B cell (primary cell): Measurements from ENCODE around the gene CPPED1. TPM values are rescaled to one million over a fixed set of nuclear protein-coding genes. Genes with fewer than 3 reads are reported as not detected.

Experiments
- ATAC-seq: fragments of 200-7000 bp; cut with Tn5 transposase; one replicate; pipeline ENCODE4 v1.10.0; 2021; ENCODE audit warnings: low read depth, mild to moderate bottlenecking, moderate number of reproducible peaks, moderate library complexity
- CTCF ChIA-PET: fragments of 350-600 bp; sonication (Branson Sonifier 250); formaldehyde crosslinking; loops from one replicate; lab custom pipeline; 2021; ENCODE audit warnings: antibody characterized with exemption, inconsistent platforms; lab: Charles Lee
- POLR2A ChIA-PET: fragments of 350-600 bp; sonication (Branson Sonifier 250); formaldehyde crosslinking; loops from one replicate; lab custom pipeline; 2021; ENCODE audit warnings: antibody characterized with exemption; lab: Charles Lee
- DNase-seq: peaks from one replicate; pipeline ENCODE4 v3.0.0; 2013
- H2AFZ ChIP-seq: 2 replicates; pipeline ENCODE4 v1.6.1; 2012; ENCODE audit warnings: mild to moderate bottlenecking, low read depth, low read length; ENCODE audit not compliant: insufficient read depth, poor library complexity, severe bottlenecking
- H3K27ac ChIP-seq, 2 donors: 1 replicate in 1 of 2; 2 replicates in 1 of 2; pipeline ENCODE4 v1.5.1; 2012 to 2013; ENCODE audit warnings: low read length in 2 of 2, mild to moderate bottlenecking in 2 of 2, moderate library complexity in 1 of 2
- H3K27me3 ChIP-seq, 4 experiments: fragments of 200-600 bp in 1 of 4; sonication (generic) in 1 of 4; replicated peaks in 1 of 4; 1 replicate in 2 of 4; 2 replicates in 2 of 4; pipeline versions ENCODE4 v1.6.1 to v1.7.0; 2013 to 2016; ENCODE audit warnings: low read length in 3 of 4, mild to moderate bottlenecking in 2 of 4, mixed read lengths in 1 of 4, moderate library complexity in 1 of 4; ENCODE audit not compliant: insufficient read depth in 4 of 4, control insufficient read depth in 3 of 4; ENCODE audit errors: control extremely low read depth in 1 of 4
- H3K36me3 ChIP-seq, 2 experiments: replicated peaks in 1 of 2; 1 replicate in 1 of 2; 2 replicates in 1 of 2; pipeline versions ENCODE4 v1.6.1 to v1.7.1; 2013; ENCODE audit warnings: low read length in 1 of 2; ENCODE audit not compliant: insufficient read depth in 2 of 2, control insufficient read depth in 1 of 2; ENCODE audit errors: control extremely low read depth in 1 of 2, extremely low read depth in 1 of 2
- H3K4me1 ChIP-seq, 2 donors: fragments of 200-600 bp in 1 of 2; sonication (generic) in 1 of 2; 1 replicate in 1 of 2; 2 replicates in 1 of 2; pipeline versions ENCODE4 v1.5.1 to v1.6.1; 2013 to 2017; ENCODE audit warnings: low read length in 2 of 2; ENCODE audit not compliant: control insufficient read depth in 2 of 2, insufficient read depth in 2 of 2
- H3K4me2 ChIP-seq: replicated peaks from 2 replicates; pipeline ENCODE3; 2012; ENCODE audit warnings: mild to moderate bottlenecking, low read depth, low read length; ENCODE audit not compliant: poor library complexity, severe bottlenecking
- H3K4me3 ChIP-seq, 5 experiments: fragments of 200-600 bp in 1 of 5; sonication (generic) in 1 of 5; 1 replicate in 3 of 5; 2 replicates in 2 of 5; pipeline versions ENCODE4 v1.5.1 to v1.7.0; 2011 to 2016; ENCODE audit warnings: low read length in 4 of 5, mild to moderate bottlenecking in 4 of 5, low read depth in 2 of 5, control low read depth in 1 of 5, moderate library complexity in 1 of 5; ENCODE audit not compliant: insufficient read depth in 1 of 5; ENCODE audit errors: control extremely low read depth in 1 of 5, extremely low read depth in 1 of 5
- H3K79me2 ChIP-seq: fragments of 200-600 bp; sonication (generic); one replicate; pipeline ENCODE4 v1.6.0; 2016; ENCODE audit warnings: low read length; ENCODE audit not compliant: control insufficient read depth, insufficient read depth
- H3K9ac ChIP-seq: fragments of 200-600 bp; sonication (generic); 2 replicates; pipeline ENCODE4 v1.6.1; 2017; ENCODE audit warnings: mild to moderate bottlenecking, low read length, moderate library complexity
- H3K9me3 ChIP-seq, 3 donors: one replicate each; pipeline versions ENCODE4 v1.6.1 to v1.7.1; 2013; ENCODE audit warnings: low read length in 2 of 3; ENCODE audit not compliant: control insufficient read depth in 2 of 3, insufficient read depth in 1 of 3; ENCODE audit errors: control extremely low read depth in 1 of 3
- H4K20me1 ChIP-seq: 2 replicates; pipeline ENCODE4 v1.6.0; 2012; ENCODE audit warnings: mild to moderate bottlenecking, low read length; ENCODE audit not compliant: insufficient read depth, control insufficient read depth, poor library complexity, severe bottlenecking
- H3K27ac Mint-ChIP-seq: one replicate; pipeline ENCODE4 v1.8.0; 2021; ENCODE audit warnings: mixed read lengths
- H3K27me3 Mint-ChIP-seq: one replicate; pipeline ENCODE4 v1.8.0; 2021; ENCODE audit warnings: mixed read lengths
- H3K4me1 Mint-ChIP-seq: one replicate; pipeline ENCODE4 v1.8.0; 2021; ENCODE audit warnings: mixed read lengths
- H3K4me3 Mint-ChIP-seq: one replicate; pipeline ENCODE4 v1.8.0; 2021; ENCODE audit warnings: mixed read lengths
- H3K9me3 Mint-ChIP-seq: one replicate; pipeline ENCODE4 v1.8.0; 2022; ENCODE audit warnings: mixed read lengths; ENCODE audit not compliant: insufficient read depth
- EZH2 ChIP-seq: IDR thresholded peaks from 2 replicates; pipeline ENCODE4 v1.6.1; 2012; ENCODE audit warnings: borderline replicate concordance, low read depth, mild to moderate bottlenecking, moderate library complexity, low read length; ENCODE audit not compliant: insufficient read depth, poor library complexity, severe bottlenecking
- WGBS: methylation state at CpG from one replicate; pipeline ENCODE4 v1.1.5; 2013; ENCODE audit warnings: missing lambda C conversion rate; ENCODE audit not compliant: insufficient coverage; 5-methylcytosine and 5-hydroxymethylcytosine counted together
- intact Hi-C: fragments of 100-400 bp; cut with micrococcal nuclease; formaldehyde crosslinking; loops from one replicate; pipeline ENCODE4 v1.10.0; 2022
- polyA plus RNA-seq: library from polyadenylated mRNA; depleted of rRNA; stranded (reverse); fragments of >200 nt; gene quantifications from 2 replicates; pipeline ENCODE4 v1.2.3, GENCODE V29; 2012
- total RNA-seq, 2 donors: library from RNA; stranded (reverse); fragments of 120-200 nt in 1 of 2; gene quantifications; 1 replicate in 1 of 2; 2 replicates in 1 of 2; pipeline versions ENCODE4 v1.2.3 to v1.2.4, GENCODE V29; 2013 to 2022
- TF ChIP-seq, protein P1 (sequence below): fragments of 200-600 bp; IDR thresholded peaks from one replicate; pipeline ENCODE4 v1.8.0; 2022; ENCODE audit warnings: antibody characterized with exemption, mild to moderate bottlenecking

The CPPED1 gene
- total and polyA plus RNA-seq, 2 donors (not counting 1 experiment from before 2014, with no cell fraction given), result 5.9 to 11.3 TPM

DNA sequence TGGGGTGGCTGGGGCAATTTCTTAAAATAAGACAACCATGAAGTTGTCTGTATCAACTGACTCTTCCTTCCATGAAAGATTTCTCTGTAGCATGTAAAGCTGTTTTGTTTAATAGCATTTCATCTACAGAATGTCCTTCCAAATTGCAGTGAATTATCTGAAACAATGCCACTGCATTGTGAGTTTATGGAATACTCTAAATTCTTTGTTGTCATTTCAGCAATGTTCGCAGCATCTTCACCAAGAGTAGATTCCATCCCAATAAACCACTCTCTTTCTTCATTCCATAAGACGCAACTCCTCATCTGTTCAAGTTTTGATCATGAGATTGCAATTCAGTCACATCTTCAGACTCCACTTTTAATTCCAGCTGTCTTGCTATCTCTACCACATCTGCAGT lies 54.6 kb downstream of the CPPED1 start:
- Histone ChIP-seq H3K36me3 (no peaks in the 10 kb centered on the region), H3K79me2 (no peaks in the 10 kb centered on the region), H3K27ac (no peak overlapping the region), H3K27me3 (no peaks in the 10 kb centered on the region), H3K4me3 (no peak overlapping the region), H3K4me2 (no peak overlapping the region), H2AFZ (no peak overlapping the region), H3K9ac (no peak overlapping the region), H3K4me1 (no peaks in the 10 kb centered on the region), H3K9me3 (peaks cover 3 to 8% (median 6%) of the 10 kb centered on the region in 3 donors), H4K20me1 (no peaks in the 10 kb centered on the region)
- Mint-ChIP-seq H3K27ac (no peak overlapping the region), H3K27me3 (no peaks in the 10 kb centered on the region), H3K4me1 (peaks cover 3% of the 10 kb centered on the region), H3K9me3 (peaks cover 11% of the 10 kb centered on the region), H3K4me3 (no peak overlapping the region)
- intact Hi-C loops, result no loop called here
- ATAC-seq, result no peak
- TF ChIP-seq EZH2, result no peak
- TF ChIP-seq, protein P1, sequence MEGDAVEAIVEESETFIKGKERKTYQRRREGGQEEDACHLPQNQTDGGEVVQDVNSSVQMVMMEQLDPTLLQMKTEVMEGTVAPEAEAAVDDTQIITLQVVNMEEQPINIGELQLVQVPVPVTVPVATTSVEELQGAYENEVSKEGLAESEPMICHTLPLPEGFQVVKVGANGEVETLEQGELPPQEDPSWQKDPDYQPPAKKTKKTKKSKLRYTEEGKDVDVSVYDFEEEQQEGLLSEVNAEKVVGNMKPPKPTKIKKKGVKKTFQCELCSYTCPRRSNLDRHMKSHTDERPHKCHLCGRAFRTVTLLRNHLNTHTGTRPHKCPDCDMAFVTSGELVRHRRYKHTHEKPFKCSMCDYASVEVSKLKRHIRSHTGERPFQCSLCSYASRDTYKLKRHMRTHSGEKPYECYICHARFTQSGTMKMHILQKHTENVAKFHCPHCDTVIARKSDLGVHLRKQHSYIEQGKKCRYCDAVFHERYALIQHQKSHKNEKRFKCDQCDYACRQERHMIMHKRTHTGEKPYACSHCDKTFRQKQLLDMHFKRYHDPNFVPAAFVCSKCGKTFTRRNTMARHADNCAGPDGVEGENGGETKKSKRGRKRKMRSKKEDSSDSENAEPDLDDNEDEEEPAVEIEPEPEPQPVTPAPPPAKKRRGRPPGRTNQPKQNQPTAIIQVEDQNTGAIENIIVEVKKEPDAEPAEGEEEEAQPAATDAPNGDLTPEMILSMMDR, result no peak
- ChIA-PET CTCF (no interaction called here), POLR2A (no interaction called here)
- no peak for DNase-seq
- 100% methylated on average over 1 of the region's 2 CpGs for WGBS

DNA sequence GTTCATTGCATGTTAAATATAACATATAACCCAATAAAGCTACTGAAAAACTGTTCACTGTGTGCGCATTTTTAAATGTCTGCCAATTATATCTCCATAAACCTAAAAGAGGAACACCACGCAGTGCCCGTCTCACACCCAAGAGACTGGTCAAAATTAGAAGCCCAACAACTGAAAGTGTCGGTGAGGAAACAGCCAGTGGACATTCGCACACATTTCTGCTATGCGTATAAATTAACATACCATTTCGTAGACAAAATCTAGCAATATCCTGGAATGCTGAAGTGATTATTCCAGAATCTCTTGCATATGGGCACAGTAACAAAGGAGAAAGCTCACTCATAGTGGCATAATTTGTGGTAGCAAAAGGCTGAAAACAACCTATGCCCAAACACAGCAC lies 55.9 kb downstream of the CPPED1 start:
- Histone ChIP-seq H3K4me1 (no peaks in the 10 kb centered on the region), H3K4me3 (no peak overlapping the region), H3K27ac (no peak overlapping the region), H3K9ac (no peak overlapping the region), H3K9me3 (peaks cover 3 to 14% (median 6%) of the 10 kb centered on the region in 3 donors), H2AFZ (no peak overlapping the region), H4K20me1 (no peaks in the 10 kb centered on the region), H3K36me3 (no peaks in the 10 kb centered on the region), H3K4me2 (no peak overlapping the region), H3K79me2 (no peaks in the 10 kb centered on the region), H3K27me3 (no peaks in the 10 kb centered on the region)
- peaks cover 11% of the 10 kb centered on the region for H3K9me3 Mint-ChIP-seq
- H3K27ac Mint-ChIP-seq, result no peak overlapping the region
- CTCF ChIA-PET, result no interaction called here
- TF ChIP-seq, protein P1, result no peak
- TF ChIP-seq EZH2, result no peak
- 85% methylated on average over 3 of the region's 7 CpGs for WGBS
- no peak overlapping the region for H3K4me3 Mint-ChIP-seq
- peaks cover 3% of the 10 kb centered on the region for H3K4me1 Mint-ChIP-seq
- POLR2A ChIA-PET, result no interaction called here
- intact Hi-C loops, result no loop called here
- H3K27me3 Mint-ChIP-seq, result no peaks in the 10 kb centered on the region
- ATAC-seq (no peak), DNase-seq (no peak)
